ENCODE results near the gene SINHCAF. TPM values are rescaled to one million over a fixed set of nuclear protein-coding genes. Genes with fewer than 3 reads are reported as not detected.

SINHCAF gene
- total RNA-seq, 1 donor from 2014 or later, result 176 TPM

- Mint-ChIP-seq H3K4me1 (peaks cover 46% of the 10 kb centered on the region), H3K27ac (ENCODE audit: unreplicated experiment) (no peak overlapping the region), H3K36me3 (ENCODE audit: low read depth) (peaks cover 13% of the 10 kb centered on the region), H3K4me3 (no peak overlapping the region), H3K9me3 (no peaks in the 10 kb centered on the region), H3K27me3 (ENCODE audit: low read depth) (no peaks in the 10 kb centered on the region)
- no peak for DNase-seq (ENCODE audit: low read depth, low spot score)
- TF ChIP-seq CTCF (conservative IDR thresholded peaks at IDR 0.05), result no peak
These were observed 9.1 kb downstream of the SINHCAF start for GRCh38 chr12:31316891-31317290.

GRCh38 chr12:31315784-31316465, 10.0 kb downstream of the SINHCAF start:
- TF ChIP-seq CTCF (conservative IDR thresholded peaks at IDR 0.05), result no peak
- Mint-ChIP-seq H3K4me3 (no peak overlapping the region), H3K9me3 (no peaks in the 10 kb centered on the region), H3K36me3 (ENCODE audit: low read depth) (peaks cover 19% of the 10 kb centered on the region), H3K27ac (ENCODE audit: unreplicated experiment) (no peak overlapping the region), H3K4me1 (peaks cover 45% of the 10 kb centered on the region), H3K27me3 (ENCODE audit: low read depth) (no peaks in the 10 kb centered on the region)
- DNase-seq (ENCODE audit: low read depth, low spot score), result no peak

GRCh38 chr12:31315044-31315715, 10.8 kb downstream of the SINHCAF start:
- H3K27me3 Mint-ChIP-seq (ENCODE audit: low read depth), result no peaks in the 10 kb centered on the region
- H3K4me3 Mint-ChIP-seq, result no peak overlapping the region
- DNase-seq (ENCODE audit: low read depth, low spot score), result no peak
- no peak for TF ChIP-seq CTCF (conservative IDR thresholded peaks at IDR 0.05)
- no peaks in the 10 kb centered on the region for H3K9me3 Mint-ChIP-seq
- H3K36me3 Mint-ChIP-seq (ENCODE audit: low read depth), result peaks cover 20% of the 10 kb centered on the region
- no peak overlapping the region for H3K27ac Mint-ChIP-seq (ENCODE audit: unreplicated experiment)
- peaks cover 41% of the 10 kb centered on the region for H3K4me1 Mint-ChIP-seq

- Mint-ChIP-seq H3K4me1 (peaks cover 24% of the 10 kb centered on the region), H3K9me3 (no peaks in the 10 kb centered on the region), H3K4me3 (no peak overlapping the region), H3K36me3 (ENCODE audit: low read depth) (peaks cover 22% of the 10 kb centered on the region), H3K27ac (ENCODE audit: unreplicated experiment) (no peak overlapping the region), H3K27me3 (ENCODE audit: low read depth) (no peaks in the 10 kb centered on the region)
- DNase-seq (ENCODE audit: low read depth, low spot score), result no peak
- no peak for TF ChIP-seq CTCF (conservative IDR thresholded peaks at IDR 0.05)
These were observed 13.5 kb downstream of the SINHCAF start for GRCh38 chr12:31312431-31312830.

GRCh38 chr12:31311634-31312258, 14.2 kb downstream of the SINHCAF start:
- TF ChIP-seq CTCF (conservative IDR thresholded peaks at IDR 0.05), result no peak
- H3K36me3 Mint-ChIP-seq (ENCODE audit: low read depth), result peaks cover 24% of the 10 kb centered on the region
- H3K27me3 Mint-ChIP-seq (ENCODE audit: low read depth), result no peaks in the 10 kb centered on the region
- DNase-seq (ENCODE audit: low read depth, low spot score), result no peak
- no peak overlapping the region for H3K27ac Mint-ChIP-seq (ENCODE audit: unreplicated experiment)
- H3K9me3 Mint-ChIP-seq, result no peaks in the 10 kb centered on the region
- peaks cover 18% of the 10 kb centered on the region for H3K4me1 Mint-ChIP-seq
- H3K4me3 Mint-ChIP-seq, result no peak overlapping the region

Data from neural crest cell (in vitro differentiated cells).